Glutamatergic neuron (in vitro differentiated cells): ENCODE measurements around the gene OLFM2. TPM values are rescaled to one million over a fixed set of nuclear protein-coding genes. Genes with fewer than 3 reads are reported as not detected.

Source experiments
- DNase-seq: peaks from one replicate; pipeline ENCODE4 v3.0.0; 2022
- H3K27ac Mint-ChIP-seq: one replicate; pipeline ENCODE4 v1.8.0; 2020; ENCODE audit warnings: mild to moderate bottlenecking, mixed read lengths, inconsistent platforms; ENCODE audit not compliant: unreplicated experiment
- H3K27me3 Mint-ChIP-seq: one replicate; pipeline ENCODE4 v1.8.0; 2020; ENCODE audit warnings: mild to moderate bottlenecking, moderate library complexity, mixed read lengths, inconsistent platforms; ENCODE audit not compliant: unreplicated experiment
- H3K36me3 Mint-ChIP-seq: one replicate; pipeline ENCODE4 v1.8.0; 2020; ENCODE audit warnings: mild to moderate bottlenecking, mixed read lengths, inconsistent platforms; ENCODE audit not compliant: unreplicated experiment
- H3K4me1 Mint-ChIP-seq: one replicate; pipeline ENCODE4 v1.8.0; 2020; ENCODE audit warnings: mild to moderate bottlenecking, low read depth, mixed read lengths, inconsistent platforms; ENCODE audit not compliant: unreplicated experiment
- H3K4me3 Mint-ChIP-seq: one replicate; pipeline ENCODE4 v1.8.0; 2020; ENCODE audit warnings: mild to moderate bottlenecking, mixed read lengths, inconsistent platforms; ENCODE audit not compliant: unreplicated experiment
- H3K9me3 Mint-ChIP-seq: one replicate; pipeline ENCODE4 v1.8.0; 2020; ENCODE audit warnings: mild to moderate bottlenecking, moderate library complexity, mixed read lengths, inconsistent platforms; ENCODE audit not compliant: unreplicated experiment
- CTCF ChIP-seq: fragments of 200-600 bp; sonication (generic); IDR thresholded peaks from one replicate; pipeline ENCODE4 v1.5.0; 2021; ENCODE audit not compliant: partially characterized antibody, unreplicated experiment
- total RNA-seq: library from RNA; stranded (reverse); fragmentation: NEBNext Ultra II Directional; extraction: Animal tissue kit (Norgen Biotek cat#: 25700); gene quantifications from one replicate; pipeline ENCODE4 v1.2.1, GENCODE V29; 2021; ENCODE audit not compliant: unreplicated experiment

OLFM2 gene
- total RNA-seq, 1 donor from 2014 or later: 19.5 TPM

- Mint-ChIP-seq H3K4me1 (peaks cover 7% of the 10 kb centered on the region), H3K27ac (peak overlapping the region; percentile 97), H3K27me3 (peaks cover 10% of the 10 kb centered on the region), H3K9me3 (peaks cover 11% of the 10 kb centered on the region), H3K36me3 (no peaks in the 10 kb centered on the region), H3K4me3 (peak overlapping the region; percentile 32)
- TF ChIP-seq CTCF: no peak
- DNase-seq: peak; percentile 83
Observed at GRCh38 chr19:9883231-9883758, 53.0 kb downstream of the OLFM2 start.

- peaks cover 10% of the 10 kb centered on the region for H3K9me3 Mint-ChIP-seq
Observed at GRCh38 chr19:9881720-9882119, 54.6 kb downstream of the OLFM2 start.

GRCh38 chr19:9878511-9879196, 57.7 kb downstream of the OLFM2 start:
- no peak for DNase-seq
- H3K9me3 Mint-ChIP-seq: peaks cover 4% of the 10 kb centered on the region
- H3K27ac Mint-ChIP-seq: no peak overlapping the region
- no peak overlapping the region for H3K4me3 Mint-ChIP-seq
- H3K4me1 Mint-ChIP-seq: peaks cover 3% of the 10 kb centered on the region
- TF ChIP-seq CTCF: no peak
- H3K27me3 Mint-ChIP-seq: peaks cover 9% of the 10 kb centered on the region
- H3K36me3 Mint-ChIP-seq: no peaks in the 10 kb centered on the region

More at GRCh38 chr19:9881720-9882119, 54.6 kb downstream of the OLFM2 start:
- no peak for DNase-seq
- Mint-ChIP-seq H3K4me1 (peaks cover 7% of the 10 kb centered on the region), H3K36me3 (no peaks in the 10 kb centered on the region), H3K4me3 (no peak overlapping the region), H3K27ac (no peak overlapping the region), H3K27me3 (peaks cover 10% of the 10 kb centered on the region)
- TF ChIP-seq CTCF: no peak

- peaks cover 3% of the 10 kb centered on the region for H3K27me3 Mint-ChIP-seq
- H3K9me3 Mint-ChIP-seq: peaks cover 2% of the 10 kb centered on the region
- no peak for TF ChIP-seq CTCF
- no peak overlapping the region for H3K4me3 Mint-ChIP-seq
- no peaks in the 10 kb centered on the region for H3K36me3 Mint-ChIP-seq
- H3K27ac Mint-ChIP-seq: no peak overlapping the region
- DNase-seq: no peak
- H3K4me1 Mint-ChIP-seq: no peaks in the 10 kb centered on the region
Observed at GRCh38 chr19:9877780-9878510, 58.4 kb downstream of the OLFM2 start.

GRCh38 chr19:9875796-9876195, 60.5 kb downstream of the OLFM2 start:
- TF ChIP-seq CTCF: no peak
- Mint-ChIP-seq H3K4me1 (no peaks in the 10 kb centered on the region), H3K9me3 (peaks cover 3% of the 10 kb centered on the region), H3K27ac (no peak overlapping the region), H3K4me3 (no peak overlapping the region), H3K36me3 (no peaks in the 10 kb centered on the region), H3K27me3 (peaks cover 3% of the 10 kb centered on the region)
- no peak for DNase-seq
